NCI-H2107 (cell line): ENCODE data around the gene HOXB6.

ENCODE experiments used
- DNase-seq: peaks from one replicate; lab custom pipeline; 2025; lab: John Stamatoyannopoulos, UW

HOXB6 gene

DNA sequence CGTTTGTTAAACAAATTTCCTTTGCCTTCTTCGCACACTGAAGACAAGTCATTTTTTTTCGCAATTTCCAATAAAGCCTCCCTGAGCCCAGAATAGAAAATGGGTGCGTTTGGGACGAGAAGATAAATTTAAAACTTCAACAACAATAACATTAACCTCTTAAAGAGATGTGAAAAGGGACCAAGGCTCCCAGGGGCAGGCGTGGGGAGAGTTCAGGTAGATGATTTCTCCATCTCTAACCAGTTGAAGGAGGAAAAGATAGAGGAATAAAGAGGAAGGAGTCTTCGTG lies 25.4 kb downstream of the HOXB6 start:
- DNase-seq: no peak

DNA sequence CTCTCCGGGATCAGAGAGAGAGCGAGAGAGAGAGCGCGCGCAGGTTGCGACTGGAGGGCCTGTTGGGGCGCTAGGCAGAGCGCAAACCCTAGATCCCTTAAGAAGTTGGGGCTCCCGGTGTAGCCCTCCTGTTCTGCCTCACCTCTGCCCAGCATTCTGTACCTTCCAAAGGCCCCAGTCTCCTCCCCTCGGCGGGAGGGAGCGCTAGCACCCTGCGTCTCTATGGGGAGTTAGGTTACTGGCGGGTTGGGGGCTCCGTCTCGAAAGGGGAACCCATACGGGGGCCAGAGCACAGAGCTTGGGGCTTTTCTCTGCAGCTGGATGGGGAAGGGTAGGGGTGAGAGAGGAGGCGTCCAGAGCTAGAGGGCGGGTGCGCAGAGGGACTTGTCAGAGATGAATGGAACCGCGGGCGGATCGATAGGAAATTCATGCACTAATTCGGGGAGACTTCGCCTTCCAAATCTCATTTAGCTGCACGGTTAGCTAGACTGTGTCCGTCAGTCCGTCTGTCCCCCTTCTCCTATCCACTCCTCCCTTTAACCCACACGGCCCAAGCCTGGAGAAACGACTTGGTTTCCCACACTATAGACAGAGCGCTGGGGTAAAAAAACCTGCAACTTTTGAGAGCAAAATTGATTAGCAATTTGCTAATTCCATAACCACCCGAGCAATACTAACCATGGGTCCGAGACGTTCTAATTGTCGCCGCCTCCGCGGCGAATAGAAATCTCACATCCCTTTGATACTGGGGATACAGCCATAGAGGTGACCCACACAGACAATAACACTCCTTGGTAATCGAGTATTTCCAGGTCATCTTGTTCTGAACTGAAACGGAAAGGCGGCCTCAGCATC lies 25.9 kb downstream of the HOXB6 start:
- DNase-seq: no peak

DNA sequence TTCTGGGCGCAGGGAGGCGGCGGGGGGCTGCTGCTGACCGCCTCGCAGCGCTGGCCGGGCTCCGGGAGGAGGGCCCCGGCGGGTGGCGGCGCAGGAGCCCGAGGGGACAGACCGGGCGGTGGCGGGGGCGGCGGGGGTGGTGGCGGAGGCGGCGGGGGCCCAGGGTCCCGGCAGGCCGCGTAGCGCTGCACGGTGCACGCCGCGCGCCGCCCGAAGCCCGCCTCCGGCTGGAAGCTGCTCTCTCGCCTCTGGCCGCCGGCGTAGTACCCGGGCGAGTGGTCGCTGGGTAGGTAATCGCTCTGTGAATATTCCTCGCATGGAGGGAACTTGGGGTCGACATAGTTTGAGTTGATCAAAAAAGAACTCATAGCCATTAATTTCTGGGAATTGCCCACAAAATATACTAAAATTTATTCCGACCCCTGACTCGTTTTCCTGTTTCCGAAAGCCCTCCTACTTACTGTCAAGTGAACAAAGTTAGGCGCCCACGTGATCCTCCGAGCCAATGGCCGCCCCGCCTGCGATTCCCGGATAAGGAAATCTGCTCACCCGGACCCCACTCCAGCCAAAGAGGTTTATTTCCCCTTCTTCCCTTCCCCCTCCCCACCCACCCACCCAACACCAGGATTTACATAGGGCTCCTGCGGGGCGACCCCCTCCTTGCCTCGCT lies 26.7 kb downstream of the HOXB6 start, which contains the start of gene HOXB4:
HOXB4 (minus strand) TSS at position 405 of the 670 bp plus-strand sequence; CDS start at position 374, 31 bp downstream.
- peak; percentile 64 for DNase-seq

DNA sequence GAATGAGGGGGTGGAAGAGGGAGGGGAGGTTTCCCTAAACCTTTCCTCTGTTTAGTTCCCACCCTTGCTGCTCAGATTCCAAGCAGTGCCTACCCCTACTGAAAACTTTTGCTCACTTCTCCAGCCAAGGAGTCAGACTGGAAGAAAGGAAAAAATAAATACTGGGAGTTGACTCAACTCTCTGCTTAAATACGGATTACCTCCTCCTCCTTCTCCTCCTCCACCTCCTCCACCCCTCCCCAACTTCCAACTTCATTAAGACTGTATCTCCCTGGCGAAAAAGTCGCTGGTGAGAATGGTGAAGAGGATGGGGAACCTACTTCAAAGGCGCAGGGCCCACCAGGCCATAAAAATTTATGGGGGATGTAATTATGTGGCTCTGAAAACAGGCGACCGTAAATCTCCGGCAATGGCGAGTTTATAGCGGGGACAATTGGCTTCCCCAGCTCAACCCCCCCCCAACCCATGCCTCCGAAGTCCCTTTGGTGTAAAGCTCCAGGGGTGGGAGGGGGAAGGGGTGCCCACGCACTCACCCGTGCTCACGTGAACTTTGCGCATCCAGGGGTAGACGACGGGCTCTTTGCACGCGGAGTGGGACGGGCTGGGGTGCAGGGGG lies 27.3 kb downstream of the HOXB6 start:
- no peak for DNase-seq

DNA sequence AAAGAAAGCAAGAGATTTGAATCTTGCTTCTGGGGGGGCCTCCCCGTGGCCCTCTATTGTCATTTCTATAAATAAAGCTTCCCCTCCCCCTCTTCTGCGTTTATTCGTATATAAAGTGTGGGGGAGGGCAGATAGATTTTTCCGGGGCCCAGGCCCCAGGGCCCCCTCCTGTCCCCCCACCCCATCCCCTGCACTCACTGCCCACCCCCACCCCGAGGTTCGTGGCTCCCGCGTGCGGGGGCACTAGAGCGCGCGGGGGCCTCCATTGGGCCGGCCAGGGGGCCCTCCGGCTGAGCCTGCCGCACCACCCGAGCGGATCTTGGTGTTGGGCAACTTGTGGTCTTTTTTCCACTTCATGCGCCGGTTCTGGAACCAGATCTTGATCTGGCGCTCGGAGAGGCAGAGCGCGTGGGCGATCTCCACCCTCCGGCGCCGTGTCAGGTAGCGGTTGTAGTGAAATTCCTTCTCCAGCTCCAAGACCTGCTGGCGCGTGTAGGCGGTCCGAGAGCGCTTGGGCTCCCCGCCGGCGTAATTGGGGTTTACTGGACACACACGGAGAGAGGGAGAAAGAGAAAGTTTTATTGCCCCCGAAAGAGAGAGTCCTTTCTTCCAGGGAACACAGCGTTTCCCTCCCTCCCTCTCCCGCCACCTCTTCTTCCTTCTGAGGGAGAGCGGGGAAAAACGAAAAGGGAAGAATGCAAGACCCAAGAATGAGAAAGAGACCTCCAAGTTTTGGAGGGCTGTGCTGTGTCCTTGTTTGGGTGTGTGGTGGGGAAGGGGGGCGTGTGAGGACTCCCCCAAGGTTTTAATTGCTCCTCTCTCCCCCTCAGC lies 28.1 kb downstream of the HOXB6 start:
- DNase-seq: no peak

DNA sequence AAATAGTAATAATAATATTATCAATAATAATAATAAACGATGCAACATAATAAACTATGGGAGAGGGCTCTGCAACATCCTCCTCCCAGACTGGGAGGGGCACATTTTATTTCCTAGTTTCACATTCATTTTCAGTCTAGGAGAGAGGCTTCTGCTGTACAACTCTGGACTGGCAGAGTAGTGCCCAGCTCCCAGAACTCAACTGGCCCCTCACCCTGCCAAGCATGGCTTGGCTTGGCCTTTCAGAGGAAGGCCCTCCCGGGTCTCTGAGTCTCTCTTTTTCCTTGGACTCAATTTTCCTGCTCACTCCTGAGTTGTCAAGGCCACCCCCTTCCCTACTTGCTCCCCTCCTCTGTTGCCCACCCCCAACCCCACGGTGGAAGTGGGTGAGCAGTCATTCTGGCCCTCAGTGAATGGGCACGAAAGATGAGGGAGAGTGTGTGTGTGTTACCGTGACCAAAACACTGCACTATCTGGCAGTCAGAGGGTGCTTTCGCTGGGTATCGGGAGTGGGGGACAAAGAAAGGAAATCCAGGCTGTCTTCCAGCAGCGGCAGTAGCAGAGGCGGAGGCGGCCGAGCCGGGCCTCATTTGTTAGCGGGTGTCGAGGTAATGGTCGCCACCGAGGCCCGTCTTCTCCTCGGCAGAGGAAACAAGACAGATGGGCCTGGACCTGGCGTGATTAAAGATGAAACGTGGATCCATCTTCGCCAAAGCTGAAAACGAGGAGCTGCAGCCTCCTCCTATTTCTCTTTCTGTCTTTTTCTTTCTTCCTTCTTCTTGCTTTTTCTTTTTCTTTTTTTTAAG lies 28.9 kb downstream of the HOXB6 start:
- DNase-seq: no peak

DNA sequence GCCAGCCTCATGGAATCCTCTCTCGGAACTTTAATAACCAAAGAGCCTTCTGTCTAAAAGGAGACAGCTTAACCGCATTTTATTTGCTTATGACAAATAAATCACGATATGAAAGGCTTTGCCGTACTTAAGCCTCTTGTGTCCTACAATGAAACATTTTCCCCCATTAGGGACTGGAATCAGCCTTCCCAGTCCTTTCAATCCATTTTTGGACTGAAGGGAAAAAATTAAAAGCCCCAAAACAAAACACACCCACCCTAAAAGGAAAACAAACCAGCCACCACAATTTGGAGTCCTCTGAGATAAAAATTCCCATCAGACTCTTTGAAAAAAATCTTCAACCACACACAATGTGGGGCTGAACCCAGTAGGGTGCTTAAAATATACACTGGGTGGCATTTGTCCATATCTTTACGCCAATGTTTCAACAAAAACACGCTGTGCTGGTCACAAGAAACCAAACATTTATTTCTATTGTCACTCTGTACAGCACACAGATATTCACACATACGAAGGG lies 29.7 kb downstream of the HOXB6 start:
- peak; percentile 49 for DNase-seq

DNA sequence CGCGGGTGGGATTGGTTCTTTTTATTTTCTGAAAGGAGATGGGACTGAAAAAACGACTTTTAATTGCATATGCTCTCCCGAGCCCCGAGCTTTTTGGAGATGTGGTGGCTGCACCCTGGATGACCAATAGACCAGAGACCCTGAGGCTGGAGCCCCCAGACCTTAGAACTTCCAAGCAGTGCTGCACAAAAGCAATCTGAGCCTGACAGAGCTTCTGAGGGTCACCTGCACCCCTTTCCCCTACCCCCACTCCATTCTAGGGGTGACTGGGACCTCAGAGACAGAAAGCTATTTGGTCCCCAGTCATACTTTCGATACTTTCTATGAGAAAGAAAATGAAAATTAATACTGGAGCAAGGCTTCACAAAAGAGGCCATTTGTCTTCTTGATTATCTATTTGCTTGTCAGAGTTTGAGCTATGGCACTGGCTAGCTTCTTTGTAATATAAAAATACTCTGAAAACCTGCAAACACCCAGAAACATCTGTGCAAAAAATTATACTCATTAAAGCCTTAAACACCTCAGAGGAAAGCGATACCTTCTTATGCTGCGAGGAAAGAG lies 30.2 kb downstream of the HOXB6 start:
- no peak for DNase-seq

DNA sequence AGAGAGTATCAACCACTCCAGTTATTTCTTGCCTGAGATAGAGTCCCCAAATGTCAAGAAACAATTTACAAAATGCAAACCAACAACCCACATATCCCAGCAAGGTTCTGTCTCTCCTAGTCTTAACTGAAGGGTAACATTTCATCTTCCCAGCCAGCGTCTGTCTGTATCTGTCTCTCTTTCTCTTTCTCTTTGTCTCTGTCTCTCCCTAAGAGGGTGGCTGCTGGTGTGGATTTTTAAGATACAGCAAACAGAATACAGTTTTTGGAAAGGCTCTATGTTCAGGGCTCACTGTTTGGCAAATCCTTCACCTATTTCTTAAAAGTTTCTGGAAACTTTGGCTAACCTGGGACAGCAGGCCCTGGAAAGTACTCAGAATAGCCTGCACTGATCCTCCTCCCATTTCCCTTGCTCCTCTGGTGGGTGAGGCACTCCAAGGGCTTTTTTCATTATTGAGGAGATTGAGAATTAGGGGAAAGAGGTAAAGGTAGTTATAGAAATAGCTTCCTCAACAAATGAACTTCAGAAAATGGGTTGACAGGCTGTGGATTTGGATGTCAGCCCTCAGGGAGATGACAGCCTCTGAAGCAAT lies 32.9 kb downstream of the HOXB6 start:
- no peak for DNase-seq

DNA sequence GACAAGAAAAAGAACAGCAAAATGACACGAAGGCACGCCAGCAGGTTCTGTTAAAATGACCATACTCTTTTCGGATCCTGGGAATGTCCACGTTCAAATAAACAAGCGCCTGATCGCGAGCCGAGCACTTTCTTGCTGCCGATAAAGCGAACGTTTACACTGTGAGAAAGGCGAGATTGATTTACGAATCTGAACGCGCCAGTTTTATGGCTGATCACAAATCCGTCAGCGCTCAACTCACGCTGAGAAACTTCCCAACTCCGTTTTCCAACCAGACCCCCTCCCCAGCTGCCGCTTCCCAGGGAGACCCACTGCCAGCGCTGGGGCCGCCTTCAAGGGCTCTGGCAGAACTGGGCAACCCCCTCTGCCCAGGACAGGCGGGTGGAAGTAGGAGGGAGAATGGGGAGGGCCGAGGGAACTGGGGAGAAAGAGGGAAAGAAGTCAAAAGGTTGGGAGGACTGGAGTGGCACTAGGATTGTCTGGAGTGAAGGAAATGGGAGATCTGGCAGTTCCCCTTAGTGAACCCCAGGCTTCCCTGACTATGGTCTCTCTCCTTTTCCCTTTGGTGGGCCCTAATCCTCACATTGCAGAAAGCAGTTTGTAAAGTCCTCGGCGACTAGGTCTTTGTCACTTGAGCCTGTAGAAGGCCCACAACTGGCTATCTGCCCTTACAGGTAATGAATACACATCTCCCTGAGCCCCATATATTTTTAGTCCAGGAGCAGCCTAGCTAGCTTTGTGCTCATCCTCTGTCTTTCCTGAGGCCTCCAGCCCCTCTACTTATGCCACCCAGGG lies 33.6 kb downstream of the HOXB6 start:
- no peak for DNase-seq

DNA sequence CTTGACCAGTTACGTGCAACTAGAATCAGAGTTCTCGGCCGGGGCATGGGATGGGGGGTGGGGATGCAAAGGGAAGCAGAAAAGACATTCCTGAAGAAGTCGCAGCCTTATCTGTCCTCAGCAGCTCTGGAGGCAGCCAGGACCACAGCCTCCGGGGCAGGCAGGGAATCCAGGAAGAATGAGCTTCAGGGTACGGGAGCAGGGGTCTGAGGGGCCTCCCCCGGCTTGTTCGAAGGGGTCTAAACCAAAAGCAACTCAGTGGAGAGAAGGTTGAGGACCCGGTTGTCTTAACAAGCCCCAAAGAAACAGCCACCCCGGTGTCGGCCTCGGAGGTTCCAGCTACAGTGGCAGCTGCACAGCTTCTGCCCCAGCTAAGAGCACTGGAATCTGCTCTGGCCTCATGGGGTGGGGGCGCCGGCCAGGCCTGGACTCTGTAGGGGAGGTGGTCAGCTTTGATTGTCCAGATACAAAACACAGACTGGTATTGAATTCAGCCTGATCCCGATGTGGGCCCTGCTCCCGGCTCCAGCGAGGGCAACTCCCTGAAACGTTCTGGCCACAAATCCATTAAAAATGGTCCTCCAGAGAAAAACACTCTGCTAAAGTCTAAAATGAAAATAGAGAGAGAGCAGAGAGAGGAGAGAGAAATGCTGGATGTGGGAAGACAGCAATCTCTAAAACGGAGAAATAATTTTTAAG lies 34.3 kb downstream of the HOXB6 start:
- no peak for DNase-seq

DNA sequence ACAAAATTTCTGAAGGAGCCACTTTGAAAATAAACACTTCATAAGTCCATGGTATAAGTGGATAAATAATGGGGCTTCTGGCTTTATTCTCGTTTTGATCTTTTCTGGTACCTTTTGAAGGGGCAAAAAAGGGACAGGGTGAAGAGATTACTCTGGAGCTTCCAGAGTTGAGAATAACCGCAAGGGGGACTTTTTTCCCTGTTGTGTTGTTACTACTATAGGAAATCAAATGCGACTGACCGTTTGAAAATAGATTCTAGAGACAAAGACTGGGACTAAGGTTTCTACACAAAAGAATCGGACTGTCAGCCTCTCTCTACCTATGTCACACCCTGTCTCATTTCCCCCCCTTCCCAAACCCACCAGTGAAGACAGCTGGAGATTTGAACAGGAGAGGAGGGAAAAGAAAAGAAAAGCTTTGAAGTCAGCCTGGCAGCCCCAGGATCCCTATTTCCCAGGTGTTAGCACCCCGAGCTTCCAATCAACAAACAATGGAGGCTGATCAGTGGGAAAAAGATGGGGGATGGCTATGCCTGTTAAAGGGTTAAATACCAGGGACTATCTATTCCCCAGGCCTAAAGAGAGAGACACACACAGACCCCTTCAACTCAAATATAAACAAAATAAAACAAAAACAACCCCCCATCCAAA lies 35.0 kb downstream of the HOXB6 start:
- DNase-seq: no peak

DNA sequence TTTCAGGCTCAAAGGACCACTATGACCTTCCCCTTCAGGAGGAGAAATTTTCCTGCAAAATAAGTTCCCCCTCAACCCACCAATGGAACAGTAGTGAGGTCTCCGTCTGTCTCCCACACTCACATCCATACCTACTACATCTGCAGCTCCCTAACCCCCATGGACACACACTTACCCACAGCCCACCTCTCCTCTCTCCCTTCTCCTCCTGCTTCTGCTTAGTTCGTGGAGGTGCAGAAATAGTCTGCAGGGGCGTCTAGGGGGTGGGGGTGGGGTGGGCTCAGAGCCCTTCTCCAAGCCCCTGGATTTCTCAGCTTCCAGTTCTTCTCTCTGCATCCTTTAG lies 35.6 kb downstream of the HOXB6 start:
- no peak for DNase-seq

DNA sequence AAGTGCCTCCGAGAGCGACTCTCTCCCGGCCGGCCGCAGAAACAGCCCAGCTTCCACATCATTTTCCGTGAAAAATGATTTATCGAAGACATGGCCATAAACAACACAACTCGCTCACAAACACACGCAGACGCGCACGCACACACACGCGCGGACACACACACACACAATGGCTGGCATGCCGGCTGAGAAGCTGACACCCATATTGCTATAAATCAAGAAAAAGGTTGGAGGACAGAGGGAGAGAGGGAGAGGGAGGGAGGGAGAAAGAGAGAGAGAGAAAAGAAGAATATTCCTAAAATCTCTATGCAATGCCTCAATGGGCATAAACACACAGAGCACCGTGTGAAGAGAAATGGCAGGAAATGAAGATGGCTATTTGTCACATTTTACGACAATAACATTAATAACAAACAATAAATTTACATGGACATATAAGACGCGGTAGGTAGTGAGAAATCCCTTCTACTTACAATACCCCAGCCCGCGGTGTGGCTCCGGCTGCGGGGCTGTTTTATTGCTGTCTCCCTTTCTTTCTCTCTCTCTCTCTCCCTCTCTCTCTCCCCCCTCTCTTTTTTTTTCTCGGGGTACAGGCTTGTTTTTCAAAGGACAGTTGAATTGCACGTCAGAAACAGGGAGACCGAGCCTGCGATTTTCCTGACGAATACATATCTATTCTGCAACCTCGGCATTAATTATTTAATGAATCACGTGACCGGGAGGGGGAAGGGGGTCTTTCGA lies 36.1 kb downstream of the HOXB6 start:
- DNase-seq: no peak

DNA sequence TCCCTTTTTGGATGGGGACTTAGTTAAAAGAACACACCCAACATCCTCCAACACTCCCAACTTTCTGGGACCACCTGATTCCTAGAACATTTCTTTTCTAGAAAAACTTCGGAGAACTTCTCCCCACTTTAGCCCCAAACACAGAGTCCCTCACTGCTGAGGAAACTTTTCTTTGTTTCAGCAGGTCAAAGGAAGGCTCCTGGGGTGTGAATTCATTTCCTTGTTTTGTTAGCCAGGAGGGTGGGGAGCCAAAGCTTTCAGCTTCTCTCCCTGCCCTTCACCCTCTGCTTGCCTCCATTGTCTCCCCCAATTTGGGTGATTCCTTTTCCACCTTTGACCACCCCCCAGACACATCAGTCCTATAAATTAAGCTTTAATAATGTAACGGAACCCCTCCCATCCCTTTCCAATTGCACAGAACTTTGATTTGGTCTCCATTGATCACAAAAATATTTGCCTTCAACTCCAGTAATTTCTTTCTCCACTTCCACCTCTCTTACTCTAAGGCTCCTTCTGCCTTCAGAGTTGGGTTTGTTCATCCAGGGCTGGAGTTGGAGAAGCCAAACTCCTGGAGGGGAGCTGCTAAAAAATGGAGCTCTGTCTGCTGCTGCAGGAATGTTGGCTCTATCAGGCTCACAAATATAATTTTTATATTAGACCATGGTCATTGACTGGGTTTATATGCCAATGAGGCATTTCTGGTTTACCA lies 37.0 kb downstream of the HOXB6 start:
- no peak for DNase-seq

DNA sequence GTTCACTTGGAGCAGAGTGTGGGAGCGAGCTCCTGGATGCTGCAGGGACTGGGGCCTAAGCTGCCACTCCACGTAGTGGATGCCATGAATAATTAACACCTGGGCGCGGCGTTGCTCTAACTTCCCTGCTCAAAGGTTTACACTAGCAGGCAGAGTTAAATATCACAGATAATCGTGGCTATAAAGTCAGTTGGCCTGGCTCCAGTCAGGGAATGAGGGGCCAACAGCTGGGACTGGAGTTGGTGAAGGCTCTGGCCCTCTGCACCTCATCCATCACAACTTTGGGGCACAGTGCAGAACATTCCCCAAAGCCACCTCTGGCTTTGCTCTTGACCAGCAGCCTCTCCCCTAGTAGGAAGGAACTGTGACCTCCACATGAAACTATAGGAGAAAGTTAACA lies 37.6 kb downstream of the HOXB6 start:
- no peak for DNase-seq

DNA sequence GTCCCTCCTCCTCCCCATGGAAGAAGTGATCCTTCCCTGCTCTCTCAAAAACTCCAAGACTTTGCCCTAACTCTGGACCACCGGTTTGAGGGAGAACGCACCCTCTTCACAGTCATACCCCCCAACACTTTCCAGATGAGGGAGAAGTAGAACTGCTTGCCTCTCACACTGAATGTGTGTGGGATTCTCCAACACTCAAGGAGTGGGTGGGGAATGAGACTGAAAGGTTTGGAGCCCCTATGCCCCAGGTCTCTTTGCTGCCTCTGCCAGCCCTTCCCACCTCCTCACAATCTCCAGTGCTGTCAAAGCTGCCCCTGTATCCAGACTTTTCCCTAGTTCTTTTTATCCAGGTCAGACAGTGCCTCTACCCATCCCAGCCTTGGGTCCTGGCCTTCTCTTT lies 38.1 kb downstream of the HOXB6 start:
- DNase-seq: no peak
